Nephron progenitor cell (in vitro differentiated cells): ENCODE results near the gene NCAM1.
A peak's percentile ranks its signal among the peaks of the same experiment; 100 is the strongest.

ENCODE experiments used
- DNase-seq: peaks from one replicate; pipeline ENCODE4 v3.0.0; 2021
- H3K27ac Mint-ChIP-seq: 2 replicates; pipeline ENCODE4 v1.8.0; 2021; ENCODE audit warnings: mild to moderate bottlenecking, moderate library complexity, mixed read lengths
- H3K27me3 Mint-ChIP-seq: 2 replicates; pipeline ENCODE4 v1.8.0; 2021; ENCODE audit warnings: mild to moderate bottlenecking, low read depth, mixed read lengths; ENCODE audit not compliant: poor library complexity
- H3K36me3 Mint-ChIP-seq: 2 replicates; pipeline ENCODE4 v1.8.0; 2021; ENCODE audit warnings: low read depth, mixed read lengths
- H3K4me1 Mint-ChIP-seq: 2 replicates; pipeline ENCODE4 v1.8.0; 2021; ENCODE audit warnings: mixed read lengths
- H3K4me3 Mint-ChIP-seq: 2 replicates; pipeline ENCODE4 v1.8.0; 2021; ENCODE audit warnings: mild to moderate bottlenecking, moderate library complexity, mixed read lengths
- H3K9me3 Mint-ChIP-seq: 2 replicates; pipeline ENCODE4 v1.8.0; 2021; ENCODE audit warnings: mild to moderate bottlenecking, moderate library complexity, mixed read lengths
- CTCF ChIP-seq: fragments of 200-600 bp; sonication (generic); IDR thresholded peaks from 2 replicates; pipeline ENCODE4 v1.5.0; 2021; ENCODE audit warnings: antibody characterized with exemption

NCAM1 gene

GRCh38 chr11:113276466-113276865 is 315.2 kb downstream of the NCAM1 start:
- peak overlapping the region; percentile 57 for H3K27ac Mint-ChIP-seq
- H3K27me3 Mint-ChIP-seq = peaks cover 3% of the 10 kb centered on the region
- no peaks in the 10 kb centered on the region for H3K9me3 Mint-ChIP-seq
- DNase-seq = no peak
- no peak overlapping the region for H3K4me3 Mint-ChIP-seq
- H3K36me3 Mint-ChIP-seq = peaks cover 27% of the 10 kb centered on the region
- H3K4me1 Mint-ChIP-seq = peaks cover 18% of the 10 kb centered on the region
- TF ChIP-seq CTCF = no peak

- no peak overlapping the region for H3K27ac Mint-ChIP-seq
- DNase-seq = no peak
These were observed 316.7 kb downstream of the NCAM1 start for GRCh38 chr11:113277907-113278306.

GRCh38 chr11:113278481-113278880 is 317.3 kb downstream of the NCAM1 start:
- Mint-ChIP-seq H3K27me3 (peaks cover 3% of the 10 kb centered on the region), H3K4me1 (peaks cover 9% of the 10 kb centered on the region), H3K27ac (no peak overlapping the region), H3K36me3 (peaks cover 18% of the 10 kb centered on the region), H3K4me3 (no peak overlapping the region), H3K9me3 (no peaks in the 10 kb centered on the region)
- no peak for DNase-seq
- TF ChIP-seq CTCF = no peak

More at GRCh38 chr11:113277907-113278306, 316.7 kb downstream of the NCAM1 start:
- H3K36me3 Mint-ChIP-seq = peaks cover 20% of the 10 kb centered on the region
- no peak overlapping the region for H3K4me3 Mint-ChIP-seq
- peaks cover 3% of the 10 kb centered on the region for H3K27me3 Mint-ChIP-seq
- no peaks in the 10 kb centered on the region for H3K9me3 Mint-ChIP-seq
- TF ChIP-seq CTCF = no peak
- H3K4me1 Mint-ChIP-seq = peaks cover 11% of the 10 kb centered on the region

GRCh38 chr11:113278925-113279324 is 317.7 kb downstream of the NCAM1 start:
- DNase-seq = no peak
- Mint-ChIP-seq H3K9me3 (no peaks in the 10 kb centered on the region), H3K4me3 (no peak overlapping the region), H3K27ac (no peak overlapping the region), H3K4me1 (peaks cover 9% of the 10 kb centered on the region), H3K27me3 (peaks cover 3% of the 10 kb centered on the region), H3K36me3 (peaks cover 18% of the 10 kb centered on the region)
- no peak for TF ChIP-seq CTCF

- no peak overlapping the region for H3K4me3 Mint-ChIP-seq
- no peak for TF ChIP-seq CTCF
- peaks cover 18% of the 10 kb centered on the region for H3K36me3 Mint-ChIP-seq
- H3K27me3 Mint-ChIP-seq = peaks cover 3% of the 10 kb centered on the region
- H3K9me3 Mint-ChIP-seq = no peaks in the 10 kb centered on the region
- DNase-seq = no peak
- H3K27ac Mint-ChIP-seq = no peak overlapping the region
- peaks cover 9% of the 10 kb centered on the region for H3K4me1 Mint-ChIP-seq
These were observed 318.4 kb downstream of the NCAM1 start for GRCh38 chr11:113279591-113279990.

GRCh38 chr11:113281052-113281725 is 320.0 kb downstream of the NCAM1 start:
- no peak for DNase-seq
- H3K4me1 Mint-ChIP-seq = peaks cover 2% of the 10 kb centered on the region
- peaks cover 3% of the 10 kb centered on the region for H3K27me3 Mint-ChIP-seq
- H3K4me3 Mint-ChIP-seq = no peak overlapping the region
- no peaks in the 10 kb centered on the region for H3K9me3 Mint-ChIP-seq
- peaks cover 4% of the 10 kb centered on the region for H3K36me3 Mint-ChIP-seq
- no peak overlapping the region for H3K27ac Mint-ChIP-seq
- no peak for TF ChIP-seq CTCF
